ENCODE results near the gene FCHSD2. TPM values are rescaled to one million over a fixed set of nuclear protein-coding genes. Genes with fewer than 3 reads are reported as not detected.

The FCHSD2 gene
- total and polyA plus RNA-seq, 9 of the 15 experiments (the other 6 are each of a cell fraction or from before 2014, with no cell fraction given) = 1.8 to 14.7 (median 6.4) TPM

DNA sequence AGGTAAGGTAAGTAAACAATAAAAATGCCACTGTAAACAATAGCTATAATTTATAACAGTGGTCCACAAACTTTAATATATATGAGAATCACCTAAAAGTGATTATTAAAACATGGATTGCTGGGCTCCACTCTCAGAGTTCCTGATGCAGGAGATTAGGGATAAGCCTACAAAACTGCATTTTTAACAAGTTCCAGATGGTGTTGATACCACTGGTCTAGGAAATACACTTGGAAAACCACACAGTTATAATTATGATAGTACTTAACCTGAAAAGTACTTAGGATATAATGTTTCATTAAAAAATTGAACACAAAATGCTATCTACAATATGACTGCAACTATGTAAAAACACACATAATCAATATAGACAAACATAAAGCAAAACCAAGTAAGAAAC lies 20.4 kb downstream of the FCHSD2 start:
- no peaks in the 10 kb centered on the region for H3K79me2 ChIP-seq (ENCODE audit: control insufficient read depth, insufficient read depth, low read length)
- CTCF ChIA-PET (ENCODE audit: low intra/inter-chr PET ratio) = no interaction called here
- no peaks in the 10 kb centered on the region for H4K20me1 ChIP-seq (replicated peaks; ENCODE audit: control insufficient read depth, insufficient read depth, low read length)
- TF ChIP-seq ZNF24 (IDR thresholded peaks at IDR 0.05) (no peak), PML (IDR thresholded peaks at IDR 0.05; ENCODE audit: low read length) (no peak), NCOR1 (IDR thresholded peaks at IDR 0.05) (no peak), THRAP3 (IDR thresholded peaks at IDR 0.05; ENCODE audit: borderline replicate concordance) (no peak), PPARD (CRISPR knock-in tag; IDR thresholded peaks at IDR 0.05) (no peak), CBX8 (IDR thresholded peaks at IDR 0.05; ENCODE audit: borderline replicate concordance, extremely low read depth, low read depth, low read length, poor library complexity, severe bottlenecking) (no peak), GTF2A2 (tag; IDR thresholded peaks at IDR 0.05) (no peak), HMG20B (CRISPR knock-in tag; IDR thresholded peaks at IDR 0.05) (no peak), PRMT5 (CRISPR knock-in tag; IDR thresholded peaks at IDR 0.05) (no peak), POLR2B (IDR thresholded peaks at IDR 0.05; ENCODE audit: low read depth, partially characterized antibody) (no peak), ILK (tag; IDR thresholded peaks at IDR 0.05; ENCODE audit: borderline replicate concordance, low read depth) (no peak), TGIF2 (CRISPR knock-in tag; IDR thresholded peaks at IDR 0.05) (no peak), ZNF165 (CRISPR knock-in tag; IDR thresholded peaks at IDR 0.05; ENCODE audit: borderline replicate concordance) (no peak), ZNF232 (CRISPR knock-in tag; IDR thresholded peaks at IDR 0.05) (no peak)
- TF ChIP-seq, protein P1, sequence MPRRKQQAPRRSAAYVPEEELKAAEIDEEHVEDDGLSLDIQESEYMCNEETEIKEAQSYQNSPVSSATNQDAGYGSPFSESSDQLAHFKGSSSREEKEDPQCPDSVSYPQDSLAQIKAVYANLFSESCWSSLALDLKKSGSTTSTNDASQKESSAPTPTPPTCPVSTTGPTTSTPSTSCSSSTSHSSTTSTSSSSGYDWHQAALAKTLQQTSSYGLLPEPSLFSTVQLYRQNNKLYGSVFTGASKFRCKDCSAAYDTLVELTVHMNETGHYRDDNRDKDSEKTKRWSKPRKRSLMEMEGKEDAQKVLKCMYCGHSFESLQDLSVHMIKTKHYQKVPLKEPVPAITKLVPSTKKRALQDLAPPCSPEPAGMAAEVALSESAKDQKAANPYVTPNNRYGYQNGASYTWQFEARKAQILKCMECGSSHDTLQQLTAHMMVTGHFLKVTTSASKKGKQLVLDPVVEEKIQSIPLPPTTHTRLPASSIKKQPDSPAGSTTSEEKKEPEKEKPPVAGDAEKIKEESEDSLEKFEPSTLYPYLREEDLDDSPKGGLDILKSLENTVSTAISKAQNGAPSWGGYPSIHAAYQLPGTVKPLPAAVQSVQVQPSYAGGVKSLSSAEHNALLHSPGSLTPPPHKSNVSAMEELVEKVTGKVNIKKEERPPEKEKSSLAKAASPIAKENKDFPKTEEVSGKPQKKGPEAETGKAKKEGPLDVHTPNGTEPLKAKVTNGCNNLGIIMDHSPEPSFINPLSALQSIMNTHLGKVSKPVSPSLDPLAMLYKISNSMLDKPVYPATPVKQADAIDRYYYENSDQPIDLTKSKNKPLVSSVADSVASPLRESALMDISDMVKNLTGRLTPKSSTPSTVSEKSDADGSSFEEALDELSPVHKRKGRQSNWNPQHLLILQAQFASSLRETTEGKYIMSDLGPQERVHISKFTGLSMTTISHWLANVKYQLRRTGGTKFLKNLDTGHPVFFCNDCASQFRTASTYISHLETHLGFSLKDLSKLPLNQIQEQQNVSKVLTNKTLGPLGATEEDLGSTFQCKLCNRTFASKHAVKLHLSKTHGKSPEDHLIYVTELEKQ (CRISPR knock-in tag; IDR thresholded peaks at IDR 0.05) = no peak
- TF ChIP-seq, protein P2, sequence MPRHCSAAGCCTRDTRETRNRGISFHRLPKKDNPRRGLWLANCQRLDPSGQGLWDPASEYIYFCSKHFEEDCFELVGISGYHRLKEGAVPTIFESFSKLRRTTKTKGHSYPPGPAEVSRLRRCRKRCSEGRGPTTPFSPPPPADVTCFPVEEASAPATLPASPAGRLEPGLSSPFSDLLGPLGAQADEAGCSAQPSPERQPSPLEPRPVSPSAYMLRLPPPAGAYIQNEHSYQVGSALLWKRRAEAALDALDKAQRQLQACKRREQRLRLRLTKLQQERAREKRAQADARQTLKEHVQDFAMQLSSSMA (CRISPR knock-in tag; IDR thresholded peaks at IDR 0.05) = no peak
- TF ChIP-seq, protein P3, sequence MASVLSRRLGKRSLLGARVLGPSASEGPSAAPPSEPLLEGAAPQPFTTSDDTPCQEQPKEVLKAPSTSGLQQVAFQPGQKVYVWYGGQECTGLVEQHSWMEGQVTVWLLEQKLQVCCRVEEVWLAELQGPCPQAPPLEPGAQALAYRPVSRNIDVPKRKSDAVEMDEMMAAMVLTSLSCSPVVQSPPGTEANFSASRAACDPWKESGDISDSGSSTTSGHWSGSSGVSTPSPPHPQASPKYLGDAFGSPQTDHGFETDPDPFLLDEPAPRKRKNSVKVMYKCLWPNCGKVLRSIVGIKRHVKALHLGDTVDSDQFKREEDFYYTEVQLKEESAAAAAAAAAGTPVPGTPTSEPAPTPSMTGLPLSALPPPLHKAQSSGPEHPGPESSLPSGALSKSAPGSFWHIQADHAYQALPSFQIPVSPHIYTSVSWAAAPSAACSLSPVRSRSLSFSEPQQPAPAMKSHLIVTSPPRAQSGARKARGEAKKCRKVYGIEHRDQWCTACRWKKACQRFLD (CRISPR knock-in tag; IDR thresholded peaks at IDR 0.05) = no peak
- H3K27ac ChIP-seq (ENCODE audit: extremely low read depth, low read depth, low read length) = no peak overlapping the region
- POLR2A ChIA-PET = interaction anchor here (0.6 to 1.0 kb wide), 2 partner anchors 9 to 21 kb away, joined by 3 to 5 read pairs; no protein-coding TSS in a partner anchor
- no TSS peak for BruUV-seq (replicated peaks)
- no peak overlapping the region for H3K4me3 ChIP-seq
- H3K9me1 ChIP-seq (ENCODE audit: control insufficient read depth, insufficient read depth, low read length) = no peaks in the 10 kb centered on the region
- H3K9ac ChIP-seq (ENCODE audit: insufficient read depth in 1 of 2, low read depth in 2 of 2, low read length in 2 of 2) = no peak overlapping the region
- H3K4me2 ChIP-seq (ENCODE audit: insufficient read depth, low read length) = no peak overlapping the region
- H2AFZ ChIP-seq (ENCODE audit: low read depth, low read length) = no peak overlapping the region
- FAIRE-seq (no peak), DNase-seq (ENCODE audit: extremely low read depth in 1 of 4, low spot score in 3 of 4) (no peak), ATAC-seq (no peak)
- H3K36me3 ChIP-seq (ENCODE audit: control insufficient read depth, insufficient read depth, low read length) = no peaks in the 10 kb centered on the region
- no peaks in the 10 kb centered on the region for H3K4me1 ChIP-seq (replicated peaks in 1 of 2; ENCODE audit: control insufficient read depth in 2 of 2, insufficient read depth in 2 of 2, low read length in 2 of 2)
- intact Hi-C loops (cut with micrococcal nuclease) (no loop called here), in situ Hi-C loops (cut with MboI) (no loop called here)
- H3K9me3 ChIP-seq (replicated peaks; ENCODE audit: control insufficient read depth, insufficient read depth, low read depth, low read length) = no peaks in the 10 kb centered on the region
- no peaks in the 10 kb centered on the region for H3K27me3 ChIP-seq (ENCODE audit: control insufficient read depth in 2 of 2, insufficient read depth in 2 of 2, low read length in 2 of 2)

Measured in K562 (cell line).